GM10266 (cell line): ENCODE measurements around the gene EMCN.
"Not testable (repeated sequence)": the region's sequence is repeated elsewhere in the genome, so short reads cannot be mapped to it uniquely, and the experiment has no call there.

Experiments used
- DNase-seq: peaks from one replicate; pipeline ENCODE4 v3.0.0; 2012; ENCODE audit errors: extremely low spot score
- TF ChIP-seq, protein P1 (sequence below): IDR thresholded peaks from 2 replicates; pipeline ENCODE4 v1.5.1; 2012; ENCODE audit warnings: mild to moderate bottlenecking, low read depth; ENCODE audit not compliant: control insufficient read depth, insufficient read depth; ENCODE audit errors: missing control alignments

The EMCN gene

GRCh38 chr4:100540131-100540530 lies 22.3 kb upstream of the EMCN start:
- TF ChIP-seq, protein P1, sequence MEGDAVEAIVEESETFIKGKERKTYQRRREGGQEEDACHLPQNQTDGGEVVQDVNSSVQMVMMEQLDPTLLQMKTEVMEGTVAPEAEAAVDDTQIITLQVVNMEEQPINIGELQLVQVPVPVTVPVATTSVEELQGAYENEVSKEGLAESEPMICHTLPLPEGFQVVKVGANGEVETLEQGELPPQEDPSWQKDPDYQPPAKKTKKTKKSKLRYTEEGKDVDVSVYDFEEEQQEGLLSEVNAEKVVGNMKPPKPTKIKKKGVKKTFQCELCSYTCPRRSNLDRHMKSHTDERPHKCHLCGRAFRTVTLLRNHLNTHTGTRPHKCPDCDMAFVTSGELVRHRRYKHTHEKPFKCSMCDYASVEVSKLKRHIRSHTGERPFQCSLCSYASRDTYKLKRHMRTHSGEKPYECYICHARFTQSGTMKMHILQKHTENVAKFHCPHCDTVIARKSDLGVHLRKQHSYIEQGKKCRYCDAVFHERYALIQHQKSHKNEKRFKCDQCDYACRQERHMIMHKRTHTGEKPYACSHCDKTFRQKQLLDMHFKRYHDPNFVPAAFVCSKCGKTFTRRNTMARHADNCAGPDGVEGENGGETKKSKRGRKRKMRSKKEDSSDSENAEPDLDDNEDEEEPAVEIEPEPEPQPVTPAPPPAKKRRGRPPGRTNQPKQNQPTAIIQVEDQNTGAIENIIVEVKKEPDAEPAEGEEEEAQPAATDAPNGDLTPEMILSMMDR: no peak
- no peak for DNase-seq

- TF ChIP-seq, protein P1: no peak
- no peak for DNase-seq
Measured at GRCh38 chr4:100539706-100540105, 21.9 kb upstream of the EMCN start.

GRCh38 chr4:100533741-100534140 lies 15.9 kb upstream of the EMCN start:
- TF ChIP-seq, protein P1: no peak
- DNase-seq: no peak

DNA sequence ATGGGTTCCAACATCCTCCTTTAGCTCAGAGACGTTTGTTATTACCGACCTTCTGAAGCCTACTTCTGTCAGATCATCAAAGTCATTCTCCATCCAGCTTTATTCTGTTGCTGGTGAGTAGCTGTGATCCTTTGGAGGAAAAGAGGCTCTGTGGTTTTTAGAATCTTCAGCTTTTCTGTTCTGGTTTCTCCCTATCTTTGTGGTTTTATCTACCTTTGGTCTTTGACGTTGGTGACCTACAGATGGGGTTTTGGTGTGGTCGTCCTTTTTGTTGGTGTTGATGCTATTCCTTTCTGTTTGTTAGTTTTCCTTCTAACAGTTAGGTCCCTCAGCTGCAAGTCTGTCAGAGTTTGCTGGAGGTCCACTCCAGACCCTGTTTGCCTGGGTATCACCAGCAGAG lies 12.3 kb upstream of the EMCN start:
- DNase-seq: not testable (repeated sequence)

- DNase-seq: no peak
- TF ChIP-seq, protein P1: no peak
Measured at GRCh38 chr4:100525686-100526085, 7.9 kb upstream of the EMCN start.

- DNase-seq: no peak
- TF ChIP-seq, protein P1: no peak
Measured at GRCh38 chr4:100519205-100519604, 1.4 kb upstream of the EMCN start.

DNA sequence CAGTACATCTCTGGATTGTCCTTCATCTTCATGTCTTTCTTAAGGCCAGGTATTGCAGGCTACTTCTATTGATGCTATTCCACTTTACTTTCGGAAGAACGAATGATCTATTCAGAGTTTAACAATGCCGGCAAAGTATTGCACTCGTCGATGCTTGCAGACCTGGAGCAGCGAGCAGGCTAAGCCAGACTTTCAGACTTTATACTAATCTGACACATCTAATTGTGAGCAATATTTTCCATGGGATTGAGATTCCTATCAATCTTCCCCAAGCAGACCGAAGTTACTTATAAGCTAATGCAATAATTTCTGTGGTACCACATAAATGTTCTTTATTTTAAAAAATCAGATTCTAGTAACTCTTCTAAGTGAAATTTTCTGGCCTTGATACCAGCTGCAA lies 1.6 kb downstream of the EMCN start:
- TF ChIP-seq, protein P1: no peak
- no peak for DNase-seq

DNA sequence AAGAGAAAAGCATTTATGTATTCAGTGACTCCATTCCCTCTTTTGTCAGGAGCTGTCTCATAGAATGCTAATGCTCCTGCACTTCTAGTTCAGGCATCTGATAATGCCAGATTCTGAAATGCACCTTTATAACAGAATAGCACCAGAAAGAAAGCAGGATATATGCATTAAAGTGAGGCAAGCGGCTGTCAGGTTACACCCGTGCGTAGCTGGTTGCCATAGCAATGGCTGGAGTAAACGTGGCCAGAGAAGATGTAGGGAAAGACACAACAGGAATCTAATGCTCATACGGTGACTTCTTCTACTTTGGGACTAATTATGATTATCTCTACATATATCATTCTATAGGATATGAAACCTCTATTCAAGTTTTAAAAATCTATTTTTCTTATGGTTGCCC lies 5.9 kb downstream of the EMCN start:
- TF ChIP-seq, protein P1: no peak

More for the DNA sequence above, 5.9 kb downstream of the EMCN start:
- DNase-seq: no peak
